Hepatocyte (in vitro differentiated cells): ENCODE data around the gene ELAC2. TPM values are rescaled to one million over a fixed set of nuclear protein-coding genes. Genes with fewer than 3 reads are reported as not detected.

Experiments used
- DNase-seq: peaks from one replicate; pipeline ENCODE4 v3.0.0-alpha.2; 2016; ENCODE audit warnings: low spot score
- H2AFZ ChIP-seq: fragments of 200-600 bp; sonication (generic); 2 replicates; pipeline ENCODE4 v1.6.0; 2016; ENCODE audit warnings: antibody characterized with exemption, mild to moderate bottlenecking
- H3K27ac ChIP-seq: fragments of 200-600 bp; sonication (generic); 2 replicates; pipeline ENCODE4 v1.5.1; 2016; ENCODE audit warnings: mild to moderate bottlenecking
- H3K27me3 ChIP-seq: fragments of 200-600 bp; sonication (generic); 2 replicates; pipeline ENCODE4 v1.6.1; 2016
- H3K36me3 ChIP-seq: fragments of 200-600 bp; sonication (generic); replicated peaks from 2 replicates; pipeline ENCODE4 v1.5.1; 2016; ENCODE audit warnings: low read depth; ENCODE audit not compliant: insufficient read depth
- H3K4me1 ChIP-seq: fragments of 200-600 bp; sonication (generic); 2 replicates; pipeline ENCODE4 v1.5.1; 2016; ENCODE audit warnings: mild to moderate bottlenecking, moderate library complexity; ENCODE audit not compliant: insufficient read depth
- H3K4me2 ChIP-seq: fragments of 200-600 bp; sonication (generic); 2 replicates; pipeline ENCODE4 v1.6.0; 2016
- H3K4me3 ChIP-seq: fragments of 200-600 bp; sonication (generic); 2 replicates; pipeline ENCODE4 v1.5.1; 2016; ENCODE audit warnings: mild to moderate bottlenecking
- H3K79me2 ChIP-seq: fragments of 200-600 bp; sonication (generic); 2 replicates; pipeline ENCODE4 v1.6.0; 2017; ENCODE audit warnings: mild to moderate bottlenecking
- H3K9me2 ChIP-seq: fragments of 200-600 bp; sonication (generic); replicated peaks from 2 replicates; pipeline ENCODE4 v1.6.0; 2017; ENCODE audit warnings: mild to moderate bottlenecking; ENCODE audit not compliant: insufficient read depth
- H3K9me3 ChIP-seq: fragments of 200-600 bp; sonication (generic); 2 replicates; pipeline ENCODE4 v1.5.1; 2016; ENCODE audit warnings: low read depth, mild to moderate bottlenecking
- H4K20me1 ChIP-seq: fragments of 200-600 bp; sonication (generic); 2 replicates; pipeline ENCODE4 v1.6.0; 2016; ENCODE audit warnings: mild to moderate bottlenecking; ENCODE audit not compliant: insufficient read depth, poor library complexity, severe bottlenecking
- CTCF ChIP-seq: fragments of 200-600 bp; sonication (generic); IDR thresholded peaks from 2 replicates; pipeline ENCODE4 v1.5.1; 2016; ENCODE audit warnings: antibody characterized with exemption, mild to moderate bottlenecking; ENCODE audit not compliant: poor library complexity
- EZH2 ChIP-seq: fragments of 200-600 bp; sonication (generic); IDR thresholded peaks from 2 replicates; pipeline ENCODE4 v1.6.1; 2016; ENCODE audit warnings: antibody characterized with exemption, mild to moderate bottlenecking, borderline replicate concordance
- EZH2phosphoT487 ChIP-seq: fragments of 200-600 bp; sonication (generic); IDR thresholded peaks from one replicate; pipeline ENCODE4 v1.6.1; 2018; ENCODE audit warnings: antibody characterized with exemption, mild to moderate bottlenecking, low read depth, moderate library complexity; ENCODE audit not compliant: unreplicated experiment, severe bottlenecking
- WGBS: methylation state at CpG from one replicate; pipeline ENCODE4 v1.1.6; 2016; ENCODE audit warnings: low lambda C conversion rate; ENCODE audit errors: missing lambda C conversion rate; 5-methylcytosine and 5-hydroxymethylcytosine counted together
- polyA plus RNA-seq: library from polyadenylated mRNA; unstranded; fragments of >200 nt; fragmentation: Nextera tagmentation; extraction: Ambion mirVana; gene quantifications from 2 replicates; pipeline ENCODE4 v1.2.1, GENCODE V29; 2016
- total RNA-seq: library from RNA; depleted of rRNA; stranded (reverse); fragments of >200 nt; gene quantifications from 2 replicates; pipeline ENCODE4 v1.2.3, GENCODE V29; 2014

Gene ELAC2
- total and polyA plus RNA-seq, 2 experiments from 2014 or later, result 39.6 to 45.6 TPM

- Histone ChIP-seq H3K4me1 (no peaks in the 10 kb centered on the region), H2AFZ (no peak overlapping the region), H3K79me2 (no peaks in the 10 kb centered on the region), H3K4me2 (no peak overlapping the region), H3K27ac (no peak overlapping the region), H4K20me1 (no peaks in the 10 kb centered on the region), H3K27me3 (no peaks in the 10 kb centered on the region), H3K9me3 (no peaks in the 10 kb centered on the region), H3K4me3 (no peak overlapping the region), H3K36me3 (no peaks in the 10 kb centered on the region), H3K9me2 (no peaks in the 10 kb centered on the region)
- DNase-seq, result no peak
- 94% methylated on average over 5 of the region's 5 CpGs for WGBS
- TF ChIP-seq CTCF (no peak), EZH2 (no peak), EZH2phosphoT487 (no peak)
These were observed 19.0 kb downstream of the ELAC2 start for GRCh38 chr17:12998874-12999273.

- H3K27ac ChIP-seq, result no peak overlapping the region
- no peak overlapping the region for H3K4me2 ChIP-seq
- H3K27me3 ChIP-seq, result no peaks in the 10 kb centered on the region
- H3K9me3 ChIP-seq, result no peaks in the 10 kb centered on the region
- no peaks in the 10 kb centered on the region for H3K36me3 ChIP-seq
- no peaks in the 10 kb centered on the region for H3K79me2 ChIP-seq
- 90% methylated on average over 8 of the region's 8 CpGs for WGBS
- no peak for TF ChIP-seq CTCF
- TF ChIP-seq EZH2phosphoT487, result no peak
- no peak for TF ChIP-seq EZH2
- H4K20me1 ChIP-seq, result no peaks in the 10 kb centered on the region
- no peak overlapping the region for H3K4me3 ChIP-seq
- DNase-seq, result no peak
- no peak overlapping the region for H2AFZ ChIP-seq
- no peaks in the 10 kb centered on the region for H3K9me2 ChIP-seq
- no peaks in the 10 kb centered on the region for H3K4me1 ChIP-seq
These were observed 19.4 kb downstream of the ELAC2 start for GRCh38 chr17:12998461-12998860.

- H3K4me1 ChIP-seq, result no peaks in the 10 kb centered on the region
- no peak overlapping the region for H3K27ac ChIP-seq
- TF ChIP-seq CTCF (no peak), EZH2 (no peak), EZH2phosphoT487 (no peak)
- H4K20me1 ChIP-seq, result no peaks in the 10 kb centered on the region
- H3K4me2 ChIP-seq, result no peak overlapping the region
- H3K4me3 ChIP-seq, result no peak overlapping the region
- no peaks in the 10 kb centered on the region for H3K9me3 ChIP-seq
- no peaks in the 10 kb centered on the region for H3K9me2 ChIP-seq
- DNase-seq, result no peak
- no peak overlapping the region for H2AFZ ChIP-seq
- no peaks in the 10 kb centered on the region for H3K36me3 ChIP-seq
- H3K79me2 ChIP-seq, result no peaks in the 10 kb centered on the region
- 95% methylated on average over 5 of the region's 5 CpGs for WGBS
- H3K27me3 ChIP-seq, result no peaks in the 10 kb centered on the region
These were observed 20.9 kb downstream of the ELAC2 start for GRCh38 chr17:12996941-12997340.

- Histone ChIP-seq H3K27me3 (no peaks in the 10 kb centered on the region), H3K4me3 (no peak overlapping the region), H2AFZ (no peak overlapping the region), H3K9me2 (no peaks in the 10 kb centered on the region), H4K20me1 (no peaks in the 10 kb centered on the region), H3K4me1 (no peaks in the 10 kb centered on the region), H3K36me3 (no peaks in the 10 kb centered on the region), H3K4me2 (no peak overlapping the region), H3K79me2 (no peaks in the 10 kb centered on the region), H3K27ac (no peak overlapping the region), H3K9me3 (no peaks in the 10 kb centered on the region)
- DNase-seq, result no peak
- whole genome bisulfite sequencing, result 98% methylated on average over 10 of the region's 10 CpGs
- TF ChIP-seq CTCF (no peak), EZH2 (no peak), EZH2phosphoT487 (no peak)
These were observed 21.5 kb downstream of the ELAC2 start for GRCh38 chr17:12996357-12996756.
